ENCODE data around the gene NCKAP5.

- TF ChIP-seq CTCF (IDR thresholded peaks at IDR 0.05; ENCODE audit: insufficient read depth, low read depth, low read length) = no peak
- no peak for TF ChIP-seq EZH2 (IDR thresholded peaks at IDR 0.05; ENCODE audit: insufficient read depth, low read length)
These were observed 67.3 kb downstream of the NCKAP5 start for GRCh38 chr2:133500917-133501316.
